Measurements from ENCODE around the gene SMIM15.
"Not testable (repeated sequence)": the region's sequence is repeated elsewhere in the genome, so short reads cannot be mapped to it uniquely, and the experiment has no call there.

The SMIM15 gene, protein sequence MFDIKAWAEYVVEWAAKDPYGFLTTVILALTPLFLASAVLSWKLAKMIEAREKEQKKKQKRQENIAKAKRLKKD

GRCh38 chr5:61162010-61162831, at the start of gene SMIM15:
SMIM15 (minus strand) TSS chr5:61162468; CDS start chr5:61160171, 2,297 bp downstream.
- peak; percentile 61 for DNase-seq

GRCh38 chr5:61207884-61208283, 45.6 kb upstream of the SMIM15 start:
- no peak for DNase-seq

GRCh38 chr5:61205013-61205412, 42.7 kb upstream of the SMIM15 start:
- no peak for DNase-seq

GRCh38 chr5:61202213-61202612, 39.9 kb upstream of the SMIM15 start:
- no peak for DNase-seq

DNA sequence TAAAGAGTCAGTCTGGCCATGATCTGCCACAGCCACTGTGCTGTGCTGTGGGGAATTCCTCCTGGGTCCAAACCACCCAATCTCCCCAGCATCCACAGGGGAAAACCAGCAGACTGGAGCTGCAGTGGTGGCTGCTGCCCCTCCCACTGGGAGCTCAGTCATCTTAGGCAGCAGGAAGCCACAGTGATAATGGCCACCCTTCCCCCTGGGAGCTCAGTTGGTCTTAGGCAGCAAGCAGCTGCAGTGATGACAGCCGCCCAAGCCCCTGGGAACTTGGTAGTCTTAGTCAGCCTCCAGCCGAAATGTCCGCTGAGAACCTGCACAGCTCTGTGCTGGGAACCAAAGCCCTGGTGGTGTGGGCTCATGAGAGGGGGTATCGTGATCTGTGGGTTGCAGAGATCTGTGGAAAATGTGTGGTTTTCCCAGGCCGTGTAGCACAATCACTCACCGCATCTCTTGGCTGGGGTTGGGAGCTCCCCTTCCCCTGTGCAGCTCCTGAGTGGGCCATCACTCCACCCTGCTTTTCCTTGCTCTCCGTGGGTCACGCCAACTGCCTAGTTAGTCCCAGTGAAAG, 38.4 kb upstream of the SMIM15 start:
- DNase-seq, result no peak

GRCh38 chr5:61198606-61199005, 36.3 kb upstream of the SMIM15 start:
- no peak for DNase-seq

DNA sequence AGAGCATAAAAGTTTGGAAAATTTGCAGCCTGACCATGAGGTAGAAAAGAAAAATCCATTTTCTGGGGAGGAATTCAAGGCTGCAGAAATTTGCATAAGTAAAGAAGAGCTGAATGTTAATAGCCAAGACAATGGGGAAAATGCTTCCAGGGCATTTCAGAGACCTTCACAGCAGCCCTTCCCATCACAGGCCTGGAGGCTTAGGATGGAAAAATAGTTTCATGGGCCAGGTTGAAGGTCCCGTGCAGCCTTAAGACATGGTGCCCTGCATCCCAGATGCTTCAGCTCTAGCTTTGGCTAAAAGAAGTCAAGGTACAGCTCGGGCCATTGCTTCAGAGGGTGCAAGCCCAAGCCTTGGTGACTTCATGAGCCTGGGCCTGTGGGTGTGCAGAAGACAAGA, 25.6 kb upstream of the SMIM15 start:
- DNase-seq, result not testable (repeated sequence)

DNA sequence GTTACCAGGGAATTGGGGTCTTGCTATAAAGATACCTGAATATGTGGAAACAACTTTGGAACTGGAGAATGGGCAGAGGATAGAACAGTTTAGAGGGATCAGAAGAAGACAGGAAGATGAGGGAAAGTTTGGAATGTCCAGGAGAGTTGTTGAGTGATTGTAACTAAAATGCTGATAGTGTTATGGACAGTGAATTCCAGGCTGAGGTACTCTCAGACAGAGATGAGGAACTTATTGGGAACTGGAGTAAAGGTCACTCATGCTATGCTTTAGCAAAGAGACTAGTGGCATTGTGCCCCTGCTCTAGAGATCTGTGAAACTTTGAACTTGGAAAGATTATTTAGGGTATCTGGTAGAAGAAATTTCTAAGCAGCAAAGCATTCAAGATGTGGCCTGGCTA, 25.1 kb upstream of the SMIM15 start:
- not testable (repeated sequence) for DNase-seq

GRCh38 chr5:61186634-61187033, 24.4 kb upstream of the SMIM15 start:
- no peak for DNase-seq

DNA sequence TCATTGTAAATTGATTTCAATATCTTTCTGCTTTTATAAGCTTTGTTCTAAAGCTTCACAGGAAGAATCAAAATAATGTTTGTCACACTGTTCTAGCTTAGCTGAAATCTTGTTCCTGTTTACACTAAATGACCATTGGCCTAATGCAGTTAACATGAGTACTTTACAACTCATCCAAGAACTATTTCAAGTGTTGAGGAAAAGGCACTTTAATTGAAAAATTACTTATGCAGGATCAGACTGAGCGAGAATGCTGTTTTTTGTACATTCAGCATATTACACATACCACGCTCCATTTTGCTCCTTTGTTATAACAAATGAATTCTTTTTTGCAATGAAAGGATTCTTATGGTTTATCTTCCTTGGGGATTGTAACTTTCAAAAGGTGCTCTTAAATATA, 22.4 kb upstream of the SMIM15 start:
- DNase-seq, result no peak

- DNase-seq, result no peak
Measured at GRCh38 chr5:61183538-61183937, 21.3 kb upstream of the SMIM15 start.

DNA sequence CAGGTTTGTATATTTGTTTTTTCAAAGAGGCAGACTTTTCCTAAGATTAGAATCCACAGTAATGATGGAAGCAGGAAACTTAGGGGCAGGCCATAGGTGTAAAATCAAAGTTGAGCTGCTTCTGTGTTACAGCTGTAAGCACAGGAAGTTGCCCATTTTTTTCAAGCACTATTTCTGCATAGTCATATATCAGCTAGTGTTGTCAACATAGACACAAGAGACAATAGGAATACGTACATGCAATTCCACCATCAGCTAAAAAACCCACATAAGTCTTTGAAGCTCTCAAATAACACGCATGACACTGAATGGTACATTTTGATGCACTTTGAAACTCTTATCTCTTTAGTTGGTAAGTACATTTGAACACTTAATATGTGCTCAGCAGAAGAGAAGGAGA, 20.2 kb upstream of the SMIM15 start:
- no peak for DNase-seq

GRCh38 chr5:61180886-61181285, 18.6 kb upstream of the SMIM15 start:
- no peak for DNase-seq

DNA sequence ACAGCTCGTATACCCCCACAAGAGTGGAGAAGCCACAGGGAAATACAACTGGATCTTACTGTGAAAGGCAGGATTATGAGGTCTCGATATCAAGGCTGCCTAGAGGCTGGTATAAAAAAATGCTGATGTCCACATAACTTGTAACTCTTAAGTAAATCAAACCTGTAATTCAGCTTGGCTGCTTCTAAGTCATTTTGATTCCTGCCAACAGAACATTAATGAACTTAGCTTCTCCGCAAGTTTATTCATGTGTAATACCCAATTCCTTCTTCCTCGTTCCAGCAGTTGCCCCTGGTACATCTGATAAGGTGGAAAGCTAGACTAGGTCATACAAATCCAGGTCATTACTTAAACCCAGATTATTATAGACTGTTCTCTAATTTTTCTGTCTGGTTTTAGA, 16.4 kb upstream of the SMIM15 start:
- DNase-seq, result no peak

DNA sequence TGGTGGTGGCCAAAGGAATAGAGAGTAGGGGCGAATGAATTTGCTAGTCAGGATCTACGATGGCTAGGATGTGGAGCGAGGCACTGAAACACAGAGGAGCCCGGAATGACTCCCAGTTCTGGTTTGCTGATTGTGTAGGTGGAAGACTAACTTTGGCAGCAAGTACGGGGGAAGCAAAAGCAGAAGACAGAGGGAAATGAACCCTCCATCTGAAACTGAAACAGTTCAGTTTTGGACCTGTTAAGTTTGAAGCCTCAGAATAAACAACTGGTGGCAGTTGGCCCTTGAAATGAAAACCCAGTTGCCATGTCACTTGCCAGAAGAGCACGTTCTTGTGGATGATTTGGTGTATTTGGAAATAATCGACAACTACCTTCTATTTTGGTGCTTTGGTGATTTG, 15.4 kb upstream of the SMIM15 start:
- DNase-seq, result no peak

GRCh38 chr5:61177070-61177469, 14.8 kb upstream of the SMIM15 start:
- DNase-seq, result no peak

DNA sequence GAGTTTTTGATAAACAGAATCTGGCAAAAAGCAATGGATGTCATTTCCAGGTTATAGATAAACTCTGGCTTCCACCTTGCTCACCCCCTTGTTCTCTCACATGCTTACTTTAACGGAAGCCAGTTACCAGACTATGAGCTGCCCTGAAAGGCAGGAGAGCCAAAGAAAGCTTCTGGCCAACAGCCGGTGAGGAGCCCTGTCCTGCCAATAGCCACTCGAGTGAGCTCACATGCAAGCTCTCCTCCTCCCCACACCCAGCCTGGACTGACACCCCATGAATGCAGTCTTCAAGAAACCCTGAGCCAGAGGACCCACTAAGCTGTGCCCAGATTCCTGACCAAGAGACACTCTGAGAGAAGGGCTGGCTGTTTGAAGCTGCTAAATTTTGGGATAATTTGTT, 14.4 kb upstream of the SMIM15 start:
- DNase-seq, result no peak

DNA sequence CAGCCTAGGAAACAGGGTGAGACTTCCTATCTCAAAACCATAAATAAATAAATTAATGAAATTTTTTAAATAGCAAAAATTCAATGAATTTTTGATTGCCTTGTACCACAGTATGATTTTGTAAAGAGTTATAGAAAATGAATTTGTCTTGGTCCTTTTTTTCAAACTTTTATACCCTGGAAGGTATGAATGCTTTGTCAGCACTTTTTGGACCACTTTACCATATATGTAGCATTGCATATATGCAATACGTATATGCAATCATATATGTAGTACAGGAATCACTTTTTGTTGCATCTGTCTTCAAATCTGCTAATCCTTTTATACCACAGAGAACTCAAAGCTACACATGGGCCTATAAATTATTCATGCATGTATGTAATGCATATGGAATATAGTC, 9.2 kb upstream of the SMIM15 start:
- no peak for DNase-seq

DNA sequence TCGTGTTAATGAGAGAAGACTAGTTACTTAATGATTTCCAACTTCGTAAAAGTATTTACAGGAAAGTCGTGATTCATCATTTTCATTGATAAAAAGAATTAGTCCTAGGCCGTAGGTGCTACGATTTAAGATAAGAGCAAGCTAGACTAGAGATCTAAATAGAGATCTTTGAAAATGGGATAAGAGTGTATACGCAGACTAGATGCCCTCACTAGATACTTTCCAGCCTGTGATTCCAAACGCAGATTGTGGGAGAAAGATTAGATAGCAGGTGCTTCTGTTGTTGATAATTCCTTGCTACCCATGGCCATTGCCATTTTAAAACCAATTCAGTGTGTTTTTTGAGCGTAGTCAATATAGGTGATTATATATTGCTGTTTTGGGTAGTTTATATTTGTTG, 6.7 kb upstream of the SMIM15 start:
- no peak for DNase-seq

GRCh38 chr5:61167382-61167781, 5.1 kb upstream of the SMIM15 start:
- DNase-seq, result no peak

DNA sequence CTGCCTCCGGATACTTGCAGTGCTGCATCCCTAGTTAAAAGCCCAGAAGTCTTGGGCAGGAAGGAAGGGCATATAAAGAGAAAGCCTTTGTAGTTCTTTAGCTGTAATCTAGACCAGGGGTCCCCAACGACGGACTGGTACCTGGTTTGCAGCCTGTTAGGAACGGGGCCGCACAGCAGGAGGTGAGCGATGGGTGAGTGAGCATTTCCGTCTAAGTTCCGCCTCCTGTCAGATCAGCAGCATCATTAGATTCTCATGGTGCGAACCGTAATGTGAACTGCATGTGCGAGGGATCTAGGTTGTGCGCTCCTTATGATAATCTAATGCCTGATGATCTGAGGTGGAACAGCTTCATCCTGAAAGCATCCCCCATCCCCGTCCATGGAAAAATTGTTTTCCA, 1.6 kb upstream of the SMIM15 start:
- DNase-seq, result no peak

- DNase-seq, result no peak
Measured at GRCh38 chr5:61162832-61163567, 732 bp upstream of the SMIM15 start.

- DNase-seq, result no peak
Measured at GRCh38 chr5:61160497-61160896, 1.8 kb downstream of the SMIM15 start.

DNA sequence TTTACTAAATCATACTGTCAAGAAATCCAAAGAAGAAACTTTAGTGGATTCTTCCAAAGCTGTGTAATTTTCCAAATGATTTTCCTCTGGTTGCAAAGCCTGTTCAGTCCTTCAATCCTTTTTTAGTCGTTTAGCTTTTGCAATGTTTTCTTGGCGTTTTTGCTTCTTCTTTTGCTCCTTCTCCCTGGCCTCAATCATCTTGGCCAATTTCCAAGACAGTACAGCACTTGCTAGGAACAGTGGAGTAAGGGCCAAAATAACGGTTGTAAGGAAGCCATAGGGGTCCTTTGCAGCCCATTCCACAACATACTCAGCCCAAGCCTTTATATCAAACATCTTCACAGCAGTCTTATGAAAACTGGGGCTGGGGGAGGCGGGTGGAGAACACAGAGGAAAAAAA, 2.4 kb downstream of the SMIM15 start:
- DNase-seq, result no peak

Data from NCI-H2107 (cell line).